PFSK-1 (cell line): Measurements from ENCODE around the gene AUTS2.
A peak's percentile ranks its signal among the peaks of the same experiment; 100 is the strongest.

Source experiments
- FOXP2 ChIP-seq: optimal IDR thresholded peaks from 2 replicates; pipeline ENCODE3; 2011; ENCODE audit warnings: borderline replicate concordance, control low read depth, inconsistent platforms; ENCODE audit not compliant: insufficient read depth; ENCODE audit errors: extremely low read length, extremely low read depth
- POLR2AphosphoS5 ChIP-seq: IDR thresholded peaks from 2 replicates; pipeline ENCODE4 v1.6.1; 2012; ENCODE audit warnings: low read depth, mild to moderate bottlenecking, control low read depth, low read length, moderate library complexity
- REST ChIP-seq, 2 experiments: IDR thresholded peaks; 2 replicates each; pipeline versions ENCODE4 v1.6.1 to v1.8.0; 2011 to 2012; ENCODE audit warnings: low read depth in 2 of 2, low read length in 2 of 2, control low read depth in 1 of 2, inconsistent platforms in 1 of 2, mild to moderate bottlenecking in 1 of 2, moderate library complexity in 1 of 2; ENCODE audit not compliant: insufficient read depth in 1 of 2
- SIN3A ChIP-seq: IDR thresholded peaks from 2 replicates; pipeline ENCODE4 v1.6.1; 2012; ENCODE audit warnings: mild to moderate bottlenecking, low read length, moderate library complexity, borderline replicate concordance; ENCODE audit not compliant: insufficient read depth
- TAF1 ChIP-seq: IDR thresholded peaks from 2 replicates; pipeline ENCODE4 v1.6.1; 2012; ENCODE audit warnings: low read length, control low read depth, borderline replicate concordance; ENCODE audit not compliant: insufficient read depth

The AUTS2 gene

GRCh38 chr7:69654381-69654780 lies 56.1 kb downstream of the AUTS2 start:
- TF ChIP-seq FOXP2 (no peak), REST (IDR thresholded peaks at IDR 0.05; ENCODE audit: insufficient read depth in 1 of 2, low read depth in 2 of 2, low read length in 2 of 2) (0 out of 4 replicates have a peak, but pooled peaks of 1 of the 2 experiments have one; percentile 39), SIN3A (peak; percentile 78; the same call in 1 of the 2 replicates), POLR2AphosphoS5 (no peak), TAF1 (no peak)

GRCh38 chr7:69654849-69655707 lies 56.8 kb downstream of the AUTS2 start:
- no peak for TF ChIP-seq FOXP2

- TF ChIP-seq SIN3A (no peak), REST (IDR thresholded peaks at IDR 0.05; ENCODE audit: insufficient read depth in 1 of 2, low read depth in 2 of 2, low read length in 2 of 2) (no peak), TAF1 (no peak), FOXP2 (no peak), POLR2AphosphoS5 (no peak)
These were observed 57.8 kb downstream of the AUTS2 start for GRCh38 chr7:69656077-69656476.

GRCh38 chr7:69656890-69657289 lies 58.6 kb downstream of the AUTS2 start:
- TF ChIP-seq POLR2AphosphoS5 = peak; percentile 29; the same call in 1 of the 2 replicates
- TF ChIP-seq TAF1 = no peak
- peak; percentile 95 for TF ChIP-seq SIN3A
- peak; percentile 64 for TF ChIP-seq FOXP2
- TF ChIP-seq REST (IDR thresholded peaks at IDR 0.05; ENCODE audit: insufficient read depth in 1 of 2, low read depth in 2 of 2, low read length in 2 of 2) = peak in 1 of 2 experiments; percentile 59; a peak in 1 of 4 replicates

GRCh38 chr7:69657331-69657730 lies 59.1 kb downstream of the AUTS2 start:
- TF ChIP-seq FOXP2 (no peak), REST (IDR thresholded peaks at IDR 0.05; ENCODE audit: insufficient read depth in 1 of 2, low read depth in 2 of 2, low read length in 2 of 2) (no peak)
